Naive thymus-derived CD8-positive, alpha-beta T cell (primary cell): Measurements from ENCODE around the gene CHST10. TPM values are rescaled to one million over a fixed set of nuclear protein-coding genes. Genes with fewer than 3 reads are reported as not detected.

Experiments used
- ATAC-seq, 2 donors: fragments of 150-1000 bp; cut with Tn5 transposase in 1 of 2; sonication (Bioruptor Pico), chemical (Tn5 transposase) in 1 of 2; 1 replicate in 1 of 2; 2 replicates in 1 of 2; pipeline ENCODE4 v1.10.0; 2021; ENCODE audit warnings: mild to moderate bottlenecking in 2 of 2, moderate library complexity in 2 of 2
- POLR2A ChIA-PET: fragments of 350-600 bp; sonication (Branson Sonifier 250); formaldehyde crosslinking; loops from one replicate; lab custom pipeline; 2021; ENCODE audit warnings: antibody characterized with exemption; lab: Charles Lee
- DNase-seq, 10 donors: peaks; one replicate each; pipeline versions ENCODE4 v3.0.0 to v3.0.0-alpha.2; 2020 to 2022
- H3K27ac Mint-ChIP-seq, 10 donors: one replicate each; pipeline ENCODE4 v1.8.0; 2020 to 2022; ENCODE audit warnings: mild to moderate bottlenecking in 10 of 10, mixed read lengths in 10 of 10, moderate library complexity in 4 of 10, inconsistent platforms in 1 of 10
- H3K27me3 Mint-ChIP-seq, 5 donors: one replicate each; pipeline ENCODE4 v1.8.0; 2021 to 2022; ENCODE audit warnings: mixed read lengths in 5 of 5
- H3K36me3 Mint-ChIP-seq, 3 donors: one replicate each; pipeline ENCODE4 v1.8.0; 2020 to 2022; ENCODE audit warnings: mixed read lengths in 3 of 3, mild to moderate bottlenecking in 2 of 3, inconsistent platforms in 1 of 3
- H3K4me1 Mint-ChIP-seq, 4 donors: one replicate each; pipeline ENCODE4 v1.8.0; 2021 to 2022; ENCODE audit warnings: mixed read lengths in 4 of 4
- H3K4me3 Mint-ChIP-seq, 10 donors: one replicate each; pipeline ENCODE4 v1.8.0; 2020 to 2022; ENCODE audit warnings: mild to moderate bottlenecking in 10 of 10, mixed read lengths in 10 of 10, moderate library complexity in 6 of 10, inconsistent platforms in 1 of 10
- H3K9me3 Mint-ChIP-seq, 9 donors: one replicate each; pipeline ENCODE4 v1.8.0; 2020 to 2022; ENCODE audit warnings: mixed read lengths in 9 of 9, mild to moderate bottlenecking in 3 of 9, inconsistent platforms in 1 of 9, moderate library complexity in 1 of 9
- polyA plus RNA-seq, 3 donors: library from polyadenylated mRNA; unstranded; fragments of 300-500 nt; fragmentation: Illumina TruSeq; gene quantifications; one replicate each; pipeline ENCODE4 v1.2.3, GENCODE V29; 2021
- total RNA-seq, 8 experiments: library from RNA in 2 of 8; stranded (reverse) in 2 of 8; gene quantifications; one replicate each; pipeline ENCODE4 v1.2.3 and lab custom pipeline; 2021 to 2026

CHST10 gene
- total and polyA plus RNA-seq, 5 experiments from 2014 or later, result 5.0 to 8.2 (median 6.4) TPM

DNA sequence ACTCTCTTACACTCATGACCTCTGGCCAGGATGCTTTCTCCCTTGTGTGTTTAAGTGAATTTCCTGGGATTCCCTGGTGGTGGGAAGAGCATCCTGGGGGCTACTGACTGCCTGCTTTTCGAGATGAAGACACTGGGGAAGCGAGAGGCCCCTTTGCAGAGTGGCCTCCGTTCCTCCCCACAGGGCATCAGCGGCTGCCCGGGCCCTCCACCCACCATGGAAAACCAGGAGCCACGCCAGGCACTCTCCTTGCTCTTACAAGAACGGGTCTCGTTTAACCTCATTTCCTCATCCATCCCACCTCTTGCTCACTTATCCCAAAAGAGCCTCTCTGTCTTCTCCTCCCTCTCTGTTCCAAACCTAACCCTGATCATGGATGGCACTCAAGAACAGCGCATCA is 17.8 kb downstream of the CHST10 start:
- H3K27me3 Mint-ChIP-seq, result no peaks in the 10 kb centered on the region
- POLR2A ChIA-PET, result no interaction called here
- H3K4me3 Mint-ChIP-seq, result no peak overlapping the region
- H3K36me3 Mint-ChIP-seq, result peaks cover 0 to 45% (median 10%) of the 10 kb centered on the region in 3 donors
- no peaks in the 10 kb centered on the region for H3K9me3 Mint-ChIP-seq
- H3K4me1 Mint-ChIP-seq, result peaks cover 0 to 7% (median 3%) of the 10 kb centered on the region in 4 donors
- DNase-seq, result no peak
- ATAC-seq, result no peak
- peak overlapping the region in 1 of 10 donors; percentile 74 for H3K27ac Mint-ChIP-seq

GRCh38 chr2:100397976-100398375 is 19.5 kb downstream of the CHST10 start:
- POLR2A ChIA-PET, result no interaction called here
- DNase-seq (no peak), ATAC-seq (no peak)
- H3K4me1 Mint-ChIP-seq, result peaks cover 0 to 11% (median 1%) of the 10 kb centered on the region in 4 donors
- no peak overlapping the region for H3K27ac Mint-ChIP-seq
- H3K9me3 Mint-ChIP-seq, result no peaks in the 10 kb centered on the region
- H3K27me3 Mint-ChIP-seq, result no peaks in the 10 kb centered on the region
- peaks cover 0 to 43% (median 15%) of the 10 kb centered on the region in 3 donors for H3K36me3 Mint-ChIP-seq
- no peak overlapping the region for H3K4me3 Mint-ChIP-seq

DNA sequence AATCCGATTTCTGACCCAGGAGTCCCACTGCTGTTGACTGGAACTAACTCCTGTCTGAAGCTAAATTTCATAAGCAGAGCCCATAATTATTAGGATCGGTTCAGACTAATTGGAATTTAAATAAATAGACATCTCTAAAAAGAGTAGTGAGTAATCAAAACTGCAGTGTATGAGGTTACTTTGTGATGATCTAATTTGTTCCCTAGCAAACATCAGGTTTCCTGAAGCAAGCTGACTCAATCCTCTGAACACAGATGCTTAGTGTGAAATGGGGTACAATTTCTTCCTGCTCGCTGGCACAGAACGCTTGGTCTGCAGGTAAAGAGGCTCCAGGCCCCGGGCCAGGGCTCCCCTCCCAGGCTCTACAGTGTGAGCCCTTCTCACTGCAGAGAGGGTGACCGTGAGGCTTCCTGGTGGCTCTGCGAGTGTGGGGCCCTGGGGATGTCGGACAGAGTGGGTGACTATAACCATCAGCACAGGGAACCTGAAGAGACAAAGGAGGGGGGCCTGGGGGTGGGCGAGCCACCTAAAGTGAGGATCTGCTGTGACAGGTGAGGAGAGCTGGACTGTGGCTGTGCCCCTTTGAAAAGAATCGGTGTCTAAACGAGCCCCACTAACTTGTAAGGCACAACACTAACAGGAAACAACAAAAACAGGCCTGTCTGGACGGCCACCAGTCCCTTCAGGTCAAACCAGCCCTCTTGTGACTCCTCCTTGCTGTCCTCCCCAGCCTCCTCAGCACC is 20.2 kb downstream of the CHST10 start:
- Mint-ChIP-seq H3K9me3 (no peaks in the 10 kb centered on the region), H3K36me3 (peaks cover 0 to 44% (median 13%) of the 10 kb centered on the region in 3 donors), H3K4me1 (peaks cover 0 to 11% (median 1%) of the 10 kb centered on the region in 4 donors), H3K27ac (peak overlapping the region in 1 of 10 donors; percentile 20), H3K4me3 (no peak overlapping the region), H3K27me3 (no peaks in the 10 kb centered on the region)
- POLR2A ChIA-PET, result no interaction called here
- ATAC-seq (no peak), DNase-seq (no peak)

DNA sequence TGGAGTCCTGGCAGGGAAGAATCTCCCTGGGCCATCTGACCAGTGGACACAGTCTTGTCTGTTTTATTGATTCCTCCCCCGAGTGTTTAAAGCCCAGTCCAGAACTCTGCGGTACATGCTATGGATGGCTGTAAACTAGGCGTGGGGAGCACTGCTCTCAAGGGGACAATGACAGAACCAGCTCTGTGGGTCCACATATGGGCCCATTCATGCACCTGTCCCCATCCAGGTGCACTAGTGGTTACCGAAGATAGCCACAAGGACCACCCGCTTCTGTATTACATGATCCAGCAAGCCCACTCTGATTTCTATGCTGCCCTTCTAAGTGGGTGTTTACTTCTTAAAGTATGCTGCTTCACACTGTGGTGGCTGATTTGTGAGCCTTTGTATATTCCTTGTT is 21.0 kb downstream of the CHST10 start:
- H3K27ac Mint-ChIP-seq, result no peak overlapping the region
- H3K4me1 Mint-ChIP-seq, result peaks cover 0 to 11% (median 1%) of the 10 kb centered on the region in 4 donors
- H3K4me3 Mint-ChIP-seq, result no peak overlapping the region
- H3K36me3 Mint-ChIP-seq, result peaks cover 0 to 37% (median 13%) of the 10 kb centered on the region in 3 donors
- no peak for ATAC-seq
- no peaks in the 10 kb centered on the region for H3K9me3 Mint-ChIP-seq
- DNase-seq, result no peak
- POLR2A ChIA-PET, result no interaction called here
- no peaks in the 10 kb centered on the region for H3K27me3 Mint-ChIP-seq

DNA sequence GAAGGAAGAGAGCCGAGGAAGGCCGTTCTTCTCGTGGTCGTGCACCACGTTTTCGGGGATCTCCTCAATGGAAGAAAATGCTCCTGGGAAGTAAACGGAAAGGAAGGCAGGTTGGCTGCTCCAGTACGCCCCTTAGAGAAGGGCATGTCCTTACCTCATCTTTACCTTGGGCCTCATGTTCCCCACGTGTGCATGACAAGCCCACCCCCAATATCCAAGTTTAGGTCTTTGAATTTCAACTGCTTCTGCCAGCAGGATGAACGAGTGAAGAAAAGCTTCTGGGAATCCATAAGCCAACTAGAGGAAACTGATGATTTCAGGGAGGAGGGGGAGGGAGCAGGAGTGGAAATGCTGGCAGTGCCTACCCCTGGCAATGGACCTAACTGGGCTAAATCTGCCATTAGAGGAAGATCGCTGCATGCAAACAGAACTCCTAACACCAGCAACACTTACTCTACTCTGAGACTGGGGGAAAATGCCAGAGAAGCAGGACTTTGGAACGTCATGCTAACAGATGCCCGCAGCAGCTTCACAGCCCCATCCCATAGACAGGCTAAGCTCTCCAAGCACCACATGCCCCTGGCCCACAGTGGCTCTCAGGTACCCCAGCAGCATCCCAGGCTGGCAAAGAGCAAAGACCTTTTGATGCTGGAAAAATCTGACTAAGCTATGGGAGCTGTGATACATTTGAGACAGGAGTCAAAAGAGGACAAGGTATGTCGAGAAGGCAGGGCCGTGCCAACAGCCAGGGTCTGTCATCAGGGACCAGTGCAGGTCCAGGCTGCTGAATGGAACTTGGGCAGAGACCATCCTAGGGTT is 21.7 kb downstream of the CHST10 start:
- DNase-seq (no peak), ATAC-seq (no peak)
- no peaks in the 10 kb centered on the region for H3K9me3 Mint-ChIP-seq
- H3K27me3 Mint-ChIP-seq, result no peaks in the 10 kb centered on the region
- peaks cover 0 to 31% (median 13%) of the 10 kb centered on the region in 3 donors for H3K36me3 Mint-ChIP-seq
- H3K4me3 Mint-ChIP-seq, result no peak overlapping the region
- peaks cover 0 to 11% (median under 1%) of the 10 kb centered on the region in 4 donors for H3K4me1 Mint-ChIP-seq
- H3K27ac Mint-ChIP-seq, result peak overlapping the region in 1 of 10 donors; percentile 35
- POLR2A ChIA-PET, result no interaction called here

GRCh38 chr2:100394111-100394641 is 23.3 kb downstream of the CHST10 start:
- no peaks in the 10 kb centered on the region for H3K27me3 Mint-ChIP-seq
- POLR2A ChIA-PET, result no interaction called here
- no peak overlapping the region for H3K27ac Mint-ChIP-seq
- peaks cover 0 to 11% (median 2%) of the 10 kb centered on the region in 4 donors for H3K4me1 Mint-ChIP-seq
- no peaks in the 10 kb centered on the region for H3K9me3 Mint-ChIP-seq
- no peak overlapping the region for H3K4me3 Mint-ChIP-seq
- DNase-seq (no peak), ATAC-seq (peak in 1 of 2 donors; percentile 52)
- H3K36me3 Mint-ChIP-seq, result peaks cover 0 to 31% (median 13%) of the 10 kb centered on the region in 3 donors

DNA sequence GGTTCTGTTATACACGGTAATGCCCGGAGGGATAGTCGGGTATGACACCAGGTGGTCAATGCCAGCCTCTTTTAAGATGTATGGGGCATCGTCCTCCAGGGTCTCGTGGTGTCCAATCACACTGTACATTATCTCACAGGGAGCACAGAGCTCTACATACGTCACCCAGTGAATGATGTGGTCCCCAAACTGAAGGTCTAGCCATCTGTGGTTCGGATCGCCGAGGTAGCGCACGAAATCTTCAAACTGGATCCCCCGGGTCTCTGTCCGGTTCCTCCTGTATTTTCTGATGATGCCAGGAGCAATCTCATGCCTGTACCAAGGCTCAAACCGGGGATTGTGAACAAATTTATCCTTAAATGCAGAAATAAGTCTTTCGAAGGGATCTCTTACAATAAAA is 24.1 kb downstream of the CHST10 start:
- no peak overlapping the region for H3K27ac Mint-ChIP-seq
- H3K9me3 Mint-ChIP-seq, result no peaks in the 10 kb centered on the region
- POLR2A ChIA-PET, result no interaction called here
- H3K4me1 Mint-ChIP-seq, result peaks cover 0 to 11% (median 2%) of the 10 kb centered on the region in 4 donors
- ATAC-seq, result no peak
- no peak overlapping the region for H3K4me3 Mint-ChIP-seq
- DNase-seq, result no peak
- no peaks in the 10 kb centered on the region for H3K27me3 Mint-ChIP-seq
- peaks cover 0 to 31% (median 13%) of the 10 kb centered on the region in 3 donors for H3K36me3 Mint-ChIP-seq

- Mint-ChIP-seq H3K4me1 (peaks cover 0 to 11% (median 2%) of the 10 kb centered on the region in 4 donors), H3K4me3 (no peak overlapping the region), H3K27me3 (no peaks in the 10 kb centered on the region), H3K27ac (peak overlapping the region in 1 of 10 donors; percentile 15), H3K9me3 (no peaks in the 10 kb centered on the region), H3K36me3 (peaks cover 0 to 30% (median 13%) of the 10 kb centered on the region in 3 donors)
- no peak for ATAC-seq
- no peak for DNase-seq
- POLR2A ChIA-PET, result no interaction called here
Observed at GRCh38 chr2:100392715-100393114, 24.8 kb downstream of the CHST10 start.

- Mint-ChIP-seq H3K27me3 (no peaks in the 10 kb centered on the region), H3K36me3 (peaks cover 0 to 24% (median 13%) of the 10 kb centered on the region in 3 donors), H3K9me3 (no peaks in the 10 kb centered on the region), H3K27ac (no peak overlapping the region), H3K4me1 (peaks cover 0 to 11% (median 2%) of the 10 kb centered on the region in 4 donors), H3K4me3 (no peak overlapping the region)
- POLR2A ChIA-PET, result no interaction called here
- ATAC-seq (no peak), DNase-seq (no peak)
Observed at GRCh38 chr2:100391735-100392515, 25.5 kb downstream of the CHST10 start.

GRCh38 chr2:100390001-100390940 is 27.2 kb downstream of the CHST10 start:
- peaks cover 0 to 8% (median 2%) of the 10 kb centered on the region in 4 donors for H3K4me1 Mint-ChIP-seq
- H3K36me3 Mint-ChIP-seq, result peaks cover 0 to 19% (median 9%) of the 10 kb centered on the region in 3 donors
- no peaks in the 10 kb centered on the region for H3K9me3 Mint-ChIP-seq
- POLR2A ChIA-PET, result no interaction called here
- no peak overlapping the region for H3K4me3 Mint-ChIP-seq
- DNase-seq, result no peak
- no peaks in the 10 kb centered on the region for H3K27me3 Mint-ChIP-seq
- no peak for ATAC-seq
- H3K27ac Mint-ChIP-seq, result no peak overlapping the region

DNA sequence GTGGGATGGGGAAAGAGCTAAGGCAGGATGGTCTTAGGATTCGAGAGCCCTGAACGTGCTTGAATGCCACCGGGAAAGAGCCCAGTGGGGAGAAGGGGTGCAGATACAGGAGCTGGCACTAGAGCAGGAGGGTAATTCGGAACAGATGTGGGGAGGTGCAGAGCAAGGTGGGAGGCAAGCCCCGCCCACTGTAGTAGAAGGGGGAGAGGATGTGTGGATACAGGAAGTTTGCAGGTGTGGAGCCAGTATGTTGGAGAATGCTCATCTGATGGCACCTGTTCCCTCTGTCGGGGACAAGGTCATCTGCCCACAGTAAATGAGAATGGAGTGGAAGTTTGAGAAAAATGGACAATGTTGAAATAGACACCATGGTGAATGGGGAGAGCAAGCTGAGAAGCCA is 28.8 kb downstream of the CHST10 start:
- ATAC-seq (no peak), DNase-seq (no peak)
- Mint-ChIP-seq H3K4me3 (no peak overlapping the region), H3K36me3 (peaks cover 0 to 14% (median 7%) of the 10 kb centered on the region in 3 donors), H3K4me1 (peaks cover 0 to 3% (median 0%) of the 10 kb centered on the region in 4 donors), H3K27me3 (no peaks in the 10 kb centered on the region), H3K9me3 (no peaks in the 10 kb centered on the region), H3K27ac (peak overlapping the region in 1 of 10 donors; percentile 34)
- POLR2A ChIA-PET, result no interaction called here
